HG03432 (cell line): Measurements from ENCODE around the gene G6PD.
"Not testable (repeated sequence)": the region's sequence is repeated elsewhere in the genome, so short reads cannot be mapped to it uniquely, and the experiment has no call there.

ENCODE experiments used
- ATAC-seq: cut with Tn5 transposase; IDR thresholded peaks from one replicate; pipeline ENCODE4 v1.9.1; 2021; ENCODE audit warnings: mild to moderate bottlenecking, moderate library complexity; ENCODE audit not compliant: unreplicated experiment

G6PD gene

DNA sequence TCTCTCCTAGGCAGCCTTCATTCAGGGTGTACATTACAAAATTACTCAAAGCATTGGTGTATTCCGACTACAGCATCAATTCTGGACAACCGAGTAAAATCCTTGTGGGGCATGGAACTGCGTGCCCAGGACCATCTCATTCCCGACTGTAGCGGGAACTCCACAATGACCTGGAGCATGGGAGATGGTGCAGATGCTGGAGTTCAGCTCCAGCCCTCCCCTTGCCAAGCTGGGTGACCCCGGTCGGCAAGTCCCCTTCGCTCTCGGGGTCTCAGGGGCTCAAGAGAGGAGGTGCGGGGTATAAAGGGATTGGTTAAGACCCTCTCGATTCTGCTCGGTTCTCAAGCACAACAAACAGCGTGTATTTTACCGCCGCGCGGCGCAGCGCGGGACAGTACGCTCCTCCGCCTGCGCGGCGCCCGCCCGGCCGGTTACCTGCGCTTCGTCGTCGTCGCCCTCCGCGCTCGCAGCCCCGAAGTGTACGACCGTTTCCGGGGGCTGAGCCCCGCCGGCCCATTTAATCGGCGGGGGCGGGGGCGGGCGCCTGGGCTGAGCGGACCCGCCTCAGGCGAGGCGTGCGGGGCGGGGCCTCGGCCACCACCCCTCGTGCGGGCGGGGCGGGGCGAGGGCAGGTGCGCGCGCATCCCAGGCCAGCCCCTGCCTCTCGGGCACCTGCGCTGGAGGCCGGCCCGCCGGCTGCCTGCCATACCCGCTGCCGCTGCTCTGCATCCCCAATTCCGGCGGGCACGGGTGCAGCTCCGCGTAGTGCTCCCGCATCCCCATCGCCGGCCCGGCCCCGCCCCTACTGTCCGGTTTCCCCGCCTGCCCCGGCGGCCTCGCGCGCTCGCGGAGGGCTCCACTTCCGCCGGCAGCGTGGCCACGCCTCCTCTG lies at the start of gene G6PD:
TSS of gene G6PD (minus strand) at position 493 of the 891 bp plus-strand sequence. CDS start 691 bp downstream, outside the sequence.
- ATAC-seq = peak; percentile 51

DNA sequence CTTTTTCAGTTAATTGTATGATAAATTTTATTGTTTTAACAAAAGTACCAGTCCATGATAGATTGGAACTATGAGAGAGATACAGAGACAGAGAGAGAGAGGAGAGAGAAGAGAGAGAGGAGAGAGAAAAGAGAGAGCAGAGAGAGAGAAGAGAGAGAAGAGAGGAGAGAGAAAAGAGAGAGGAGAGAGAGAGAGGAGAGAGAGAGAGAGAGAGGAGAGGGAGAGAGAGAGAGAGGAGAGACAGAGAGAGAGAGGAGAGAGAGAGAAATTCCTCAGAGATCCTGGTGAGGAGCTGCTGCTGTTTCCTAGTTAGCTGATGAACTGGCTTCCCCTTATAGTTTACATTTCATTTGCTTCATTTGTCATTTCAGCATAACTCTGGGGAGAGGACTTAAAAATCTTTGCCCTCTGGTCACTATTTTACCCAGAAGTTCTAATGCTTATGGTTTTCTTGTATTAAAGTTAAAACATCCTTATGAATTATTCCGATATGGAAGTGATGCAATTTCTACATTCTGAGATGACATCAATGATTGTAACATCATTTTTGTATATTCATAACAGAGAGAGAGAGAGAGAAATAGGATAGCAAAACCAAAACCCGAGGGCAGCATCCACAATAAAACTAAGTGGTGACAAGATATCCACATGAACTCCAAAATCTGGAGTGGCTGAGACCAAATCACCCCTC lies 49.1 kb upstream of the G6PD start:
- no peak for ATAC-seq

DNA sequence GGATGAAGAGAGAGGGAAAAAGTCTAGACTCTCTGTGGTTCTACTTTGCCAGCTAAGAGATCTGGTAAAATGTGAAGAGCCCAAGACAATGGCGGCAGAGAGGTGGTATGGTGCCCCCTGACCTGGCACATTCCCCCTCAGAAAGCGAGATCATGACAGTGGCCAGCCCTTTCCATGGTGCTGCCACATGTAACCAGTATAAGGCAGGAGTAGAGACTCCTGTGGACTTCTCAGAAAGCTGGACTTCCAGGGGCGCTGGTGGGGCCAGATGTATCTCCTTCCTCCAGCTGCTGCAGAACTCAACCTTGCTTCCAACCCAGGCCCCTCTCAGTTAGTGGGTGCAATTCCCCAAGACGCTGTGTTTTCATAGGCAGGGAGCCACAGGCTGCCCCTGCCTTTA lies 47.8 kb upstream of the G6PD start:
- ATAC-seq = no peak

DNA sequence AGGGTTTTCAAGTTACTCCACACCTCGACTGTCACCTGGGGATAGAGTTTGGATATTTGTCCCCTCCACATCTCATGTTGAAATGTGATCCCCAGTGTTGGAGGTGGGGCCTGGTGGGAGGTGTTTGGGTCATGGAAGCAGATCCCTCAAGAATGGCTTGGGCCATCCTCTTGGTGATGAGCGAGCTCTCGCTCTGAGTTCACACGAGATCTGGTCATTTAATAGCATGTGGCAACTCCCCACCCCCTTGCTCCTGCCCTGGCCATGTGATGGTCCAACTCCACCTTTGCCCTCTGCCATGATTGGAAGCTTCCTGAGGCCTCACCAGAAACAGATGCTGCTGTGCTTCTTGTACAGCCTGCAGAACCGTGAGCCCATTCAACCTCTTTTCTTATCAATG lies 46.6 kb upstream of the G6PD start:
- ATAC-seq = no peak

DNA sequence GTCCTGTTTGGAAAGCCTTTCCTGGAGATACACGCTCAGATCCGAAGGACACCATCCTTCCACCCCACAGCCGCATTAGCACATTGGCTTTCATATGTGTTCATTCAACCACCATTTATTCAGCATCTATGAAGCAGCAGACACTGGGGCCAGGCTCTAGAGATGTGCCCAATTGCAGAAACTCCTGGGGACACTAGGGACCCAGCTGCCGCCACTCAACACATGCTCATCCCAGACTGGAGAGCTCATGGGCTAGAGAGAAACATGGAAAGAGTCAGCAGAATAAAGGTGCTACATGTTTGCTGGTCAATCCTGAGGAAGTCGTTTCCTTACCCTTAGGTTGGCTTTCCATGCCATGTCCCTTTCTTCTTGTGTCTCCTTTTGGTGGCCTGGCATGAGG lies 45.9 kb upstream of the G6PD start:
- no peak for ATAC-seq

DNA sequence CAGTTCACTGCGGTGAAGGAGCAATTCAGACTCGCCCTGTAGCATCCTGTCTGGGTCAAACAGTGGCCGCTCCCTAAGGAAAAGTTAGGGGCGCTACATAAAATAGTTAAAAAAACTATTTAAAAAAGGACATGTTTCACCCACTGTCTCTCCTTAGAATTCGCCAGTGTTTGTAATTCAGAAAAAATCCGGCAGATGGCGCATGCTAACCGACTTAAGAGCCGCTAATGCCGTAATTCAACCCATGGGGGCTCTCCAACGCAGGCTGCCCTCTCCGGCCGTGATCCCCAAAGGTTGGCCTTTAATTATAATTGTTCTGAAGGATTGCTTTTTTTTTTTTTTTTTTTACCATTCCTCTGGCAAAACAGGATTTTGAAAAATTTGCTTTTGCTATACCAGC lies 43.8 kb upstream of the G6PD start:
- not testable (repeated sequence) for ATAC-seq

DNA sequence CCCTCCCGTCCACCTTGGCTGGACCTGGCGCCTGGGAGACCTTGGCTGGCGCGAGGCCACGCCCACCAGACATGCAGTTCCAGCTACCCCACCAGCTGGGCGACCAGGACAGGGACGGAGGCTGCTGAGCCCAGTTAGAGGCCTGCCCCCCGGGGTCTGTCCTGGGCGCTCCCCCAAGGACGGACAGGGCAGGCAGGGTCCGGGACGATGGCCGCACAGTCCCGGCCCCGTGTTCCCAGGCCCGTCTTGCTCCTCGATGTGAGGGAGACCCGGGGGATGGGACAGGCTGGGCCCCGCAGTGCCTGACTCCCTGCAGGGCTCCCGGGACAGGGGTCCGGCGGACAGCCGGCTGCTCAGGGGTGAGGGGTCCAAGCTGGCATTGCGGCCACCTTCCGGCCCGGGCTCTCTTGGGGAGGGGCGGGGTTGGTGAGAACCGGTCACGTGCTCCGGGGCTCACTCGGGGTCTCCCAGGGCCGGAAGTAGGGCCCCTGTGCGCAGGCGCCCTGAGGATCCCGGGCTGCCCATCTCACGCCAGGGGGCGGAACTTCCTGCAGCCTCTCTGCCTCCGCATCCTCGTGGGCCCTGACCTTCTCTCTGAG lies 38.0 kb upstream of the G6PD start, which contains the start of gene CTAG1A:
TSS of gene CTAG1A (plus strand) at position 549 of the 599 bp plus-strand sequence. CDS start 74 bp downstream, outside the sequence.
- ATAC-seq = not testable (repeated sequence)

DNA sequence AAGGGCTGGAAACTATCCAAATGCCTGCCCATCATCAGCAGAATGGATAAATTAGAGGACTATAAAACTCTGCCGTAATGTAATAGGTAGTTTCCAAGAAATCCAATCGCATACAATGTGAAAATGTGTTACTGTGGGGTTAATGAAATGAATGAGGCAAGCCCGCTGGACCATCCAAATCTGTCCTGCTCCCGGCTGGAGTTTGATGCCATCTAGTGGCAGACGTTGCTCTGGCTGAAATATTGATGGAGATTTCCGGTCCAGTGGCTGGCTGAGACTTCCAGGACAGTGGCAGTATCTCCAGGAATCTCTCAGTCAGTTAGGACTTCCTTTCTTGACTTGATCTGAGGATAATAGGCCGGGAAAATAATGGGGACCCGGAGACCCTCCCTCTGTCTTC lies 36.3 kb upstream of the G6PD start:
- ATAC-seq = not testable (repeated sequence)

DNA sequence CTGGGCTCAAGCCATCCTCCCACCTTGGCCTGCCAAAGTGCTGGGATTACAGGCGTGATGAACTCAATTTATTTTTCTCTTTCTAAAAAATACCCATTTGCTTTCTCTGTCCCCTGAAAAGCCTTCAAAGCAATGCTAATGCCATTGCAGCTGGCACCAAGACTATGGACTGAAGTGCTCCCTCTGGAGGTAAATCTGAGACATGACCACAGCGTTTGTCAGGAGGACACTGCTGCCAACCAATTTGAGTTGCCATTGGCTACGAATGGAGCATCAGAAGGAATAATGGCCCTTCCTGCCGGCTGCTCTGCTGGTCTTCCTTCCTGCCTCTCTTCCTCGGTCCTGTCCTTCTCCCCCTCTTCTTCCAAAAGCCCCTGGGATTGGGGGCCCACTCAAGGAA lies 28.4 kb upstream of the G6PD start:
- ATAC-seq = not testable (repeated sequence)

DNA sequence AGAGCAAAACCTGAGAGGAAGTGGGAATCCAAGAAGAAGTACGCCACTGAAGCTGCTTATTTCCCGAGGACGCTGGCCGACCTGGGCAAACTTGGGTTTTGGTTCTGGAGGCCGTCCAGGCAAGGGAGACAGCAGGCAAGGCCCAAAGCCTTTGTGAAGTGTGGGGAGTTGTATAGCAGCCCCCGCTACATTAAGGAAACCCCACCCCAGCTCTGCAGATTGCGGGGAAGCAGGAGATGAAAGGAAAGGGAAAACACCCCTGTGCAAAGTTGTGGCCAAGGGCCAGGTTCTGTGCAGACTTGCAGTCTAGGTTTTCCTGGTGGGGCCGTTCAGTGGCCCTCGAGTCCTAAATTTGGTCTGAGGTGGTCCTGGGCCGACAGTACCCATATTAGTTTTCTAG lies 26.4 kb upstream of the G6PD start:
- ATAC-seq = not testable (repeated sequence)

DNA sequence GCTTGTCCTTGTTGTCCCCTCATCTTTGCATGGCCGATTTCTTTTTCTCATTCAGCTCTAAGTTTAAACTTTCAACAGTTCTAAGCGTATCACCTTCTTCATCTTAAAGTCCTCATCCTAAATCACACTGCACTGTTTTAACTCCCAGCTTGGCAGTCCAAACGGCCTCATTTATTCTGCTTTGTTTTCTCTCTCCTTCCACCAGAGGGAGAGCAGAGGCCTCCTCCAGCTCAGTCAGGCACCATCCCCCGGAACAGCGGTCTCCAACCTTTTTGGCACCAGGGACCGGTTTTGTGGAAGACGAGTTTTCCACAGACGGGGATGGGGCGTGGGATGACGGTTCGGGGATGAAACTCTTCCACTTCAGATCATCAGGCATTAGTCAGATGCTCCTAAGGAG lies 23.7 kb upstream of the G6PD start:
- not testable (repeated sequence) for ATAC-seq

DNA sequence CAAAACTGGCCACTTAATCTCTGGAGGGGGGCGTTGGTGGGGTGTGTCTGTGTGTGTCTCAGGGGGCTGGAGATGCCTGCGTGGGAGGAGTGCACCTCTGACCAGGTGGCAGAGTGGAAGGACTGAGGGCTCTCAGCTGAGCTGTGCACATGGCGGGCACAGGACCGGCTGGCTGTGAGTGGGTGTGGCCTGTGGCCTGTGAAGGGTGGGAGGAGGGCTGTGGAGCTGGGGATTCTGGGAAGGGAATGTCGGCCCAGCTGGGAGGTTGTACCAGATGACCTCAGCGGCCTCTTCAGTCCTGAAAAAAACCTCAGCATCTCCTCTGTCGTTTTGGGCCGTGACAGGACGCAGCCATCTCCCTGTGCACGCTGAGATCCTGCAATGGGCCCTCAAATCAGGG lies 15.6 kb upstream of the G6PD start:
- ATAC-seq = not testable (repeated sequence)

DNA sequence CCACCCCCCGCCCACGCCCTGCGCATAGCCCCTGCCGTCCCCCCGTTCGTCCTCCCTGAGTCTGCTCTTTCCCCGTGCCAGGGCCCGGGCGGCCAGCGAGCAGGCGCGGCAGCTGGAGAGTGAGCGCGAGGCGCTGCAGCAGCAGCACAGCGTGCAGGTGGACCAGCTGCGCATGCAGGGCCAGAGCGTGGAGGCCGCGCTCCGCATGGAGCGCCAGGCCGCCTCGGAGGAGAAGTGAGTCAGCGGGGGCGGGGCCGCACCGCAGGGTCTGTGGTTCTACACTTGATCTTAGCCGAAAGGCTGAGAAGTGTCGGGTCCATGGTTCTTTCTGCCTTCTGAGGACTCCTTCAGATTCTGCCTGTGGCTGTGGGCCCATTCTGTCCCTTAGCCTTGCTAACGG lies 13.7 kb upstream of the G6PD start:
- not testable (repeated sequence) for ATAC-seq

DNA sequence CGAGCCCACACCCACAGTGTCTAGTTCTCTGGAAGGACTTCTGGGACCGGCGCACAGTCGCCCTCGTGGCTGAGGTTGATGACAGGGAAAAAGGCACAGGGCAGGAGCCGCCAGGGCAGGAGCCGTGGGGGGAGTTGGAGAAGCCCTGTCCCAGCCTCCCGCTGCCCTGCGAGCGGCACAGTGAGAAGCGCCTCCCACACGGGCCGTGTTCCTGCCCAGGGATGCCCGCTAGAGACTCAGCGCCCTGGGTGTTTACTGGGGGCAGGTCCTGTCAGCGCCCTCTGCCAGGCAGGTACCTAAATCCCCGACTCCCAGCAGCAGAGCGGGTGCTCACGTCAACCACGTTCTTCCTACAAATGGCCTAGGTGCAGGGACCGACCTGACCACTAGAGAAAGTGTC lies 12.2 kb upstream of the G6PD start:
- ATAC-seq = not testable (repeated sequence)

DNA sequence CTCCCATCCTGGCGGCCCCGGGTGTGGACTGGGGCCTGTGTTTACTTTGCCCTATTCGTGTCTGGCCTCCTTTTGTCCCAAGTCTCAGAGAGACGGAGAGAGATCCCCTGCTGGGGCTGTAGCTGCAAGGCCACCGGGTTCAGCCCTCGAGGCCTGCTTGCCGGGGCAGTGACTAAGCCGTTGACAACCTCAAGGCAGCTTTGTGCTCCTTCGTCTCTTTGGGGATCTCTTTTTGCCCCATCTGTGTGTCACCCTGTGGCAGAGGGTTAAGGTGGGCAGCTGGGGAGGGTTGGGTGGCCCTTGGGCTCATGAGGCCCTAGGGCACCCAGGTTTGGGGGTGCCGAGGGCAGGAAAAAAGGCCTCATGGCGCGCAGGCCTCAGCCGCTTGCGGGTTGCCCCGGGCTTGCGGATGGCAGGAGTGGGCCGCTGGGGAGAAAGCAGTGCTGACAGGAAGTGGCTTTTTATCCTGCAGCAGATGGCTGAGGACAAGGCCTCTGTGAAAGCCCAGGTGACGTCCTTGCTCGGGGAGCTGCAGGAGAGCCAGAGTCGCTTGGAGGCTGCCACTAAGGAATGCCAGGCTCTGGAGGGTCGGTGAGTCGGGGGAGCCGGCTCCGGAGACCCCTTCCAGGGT lies 11.5 kb upstream of the G6PD start:
- ATAC-seq = not testable (repeated sequence)

DNA sequence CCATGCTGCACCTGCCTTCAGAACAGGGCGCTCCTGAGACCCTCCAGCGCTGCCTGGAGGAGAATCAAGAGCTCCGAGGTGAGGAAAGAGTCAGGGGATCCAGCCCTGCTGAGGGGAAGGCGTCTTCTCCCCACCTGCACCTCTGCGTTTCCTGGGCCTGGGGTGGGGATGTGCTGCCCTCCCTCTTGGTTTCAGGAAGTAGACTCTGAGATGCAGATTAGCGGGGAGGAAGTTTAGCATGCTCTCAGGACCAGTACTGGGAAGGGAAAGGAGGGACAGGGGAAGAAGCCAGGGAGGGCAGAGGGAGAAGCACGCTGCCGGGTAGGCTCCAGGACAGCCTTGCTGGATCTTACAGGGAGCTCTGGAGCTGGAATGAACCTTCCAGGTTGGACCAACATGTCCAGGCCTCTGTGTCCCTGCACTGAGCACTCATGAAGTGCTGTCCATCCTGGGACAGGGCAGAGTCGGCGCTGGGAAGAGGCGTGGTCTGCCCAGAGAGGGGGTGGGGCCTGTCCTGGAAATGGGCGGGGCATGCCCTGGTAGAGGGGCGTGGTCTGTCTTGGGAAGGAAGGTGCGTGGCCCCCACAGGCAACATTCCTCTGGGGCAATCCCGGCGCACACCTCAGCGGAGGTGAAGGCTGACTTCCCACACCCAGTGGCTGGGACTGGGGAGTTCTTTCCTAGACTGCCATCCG lies 5.6 kb upstream of the G6PD start:
- not testable (repeated sequence) for ATAC-seq

DNA sequence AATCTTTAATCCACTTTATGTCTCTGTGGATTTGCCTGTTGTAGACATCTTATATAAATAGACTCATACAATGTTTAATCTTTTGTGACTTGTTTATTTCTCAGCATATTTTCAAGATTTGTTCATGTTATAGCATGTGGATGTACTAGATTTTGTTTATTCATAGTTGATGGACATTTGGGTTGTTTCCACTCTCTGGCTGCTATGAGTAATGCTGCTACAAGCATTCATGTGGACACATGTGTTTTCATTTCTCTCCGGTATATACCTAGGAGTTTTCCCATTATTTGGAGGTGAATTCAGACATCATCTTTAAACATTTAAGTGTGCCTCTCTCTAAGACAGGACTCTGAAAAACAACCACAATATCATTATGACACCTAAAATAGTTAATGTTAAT lies 3.1 kb upstream of the G6PD start:
- ATAC-seq = no peak

DNA sequence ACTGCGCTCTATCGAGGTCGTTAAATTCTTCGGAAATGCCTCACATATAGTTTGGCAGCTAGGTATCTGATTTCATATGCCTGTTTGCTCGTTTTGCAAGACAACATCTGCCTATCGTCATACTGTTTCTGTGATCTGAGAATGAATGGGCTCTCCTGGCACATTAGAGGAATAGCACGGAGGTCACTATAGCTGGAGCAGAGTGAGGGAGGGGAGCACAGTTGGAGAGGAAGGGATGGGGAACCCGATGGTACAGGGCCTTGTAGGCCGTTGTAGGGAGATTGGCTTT lies 1.3 kb upstream of the G6PD start:
- ATAC-seq = no peak

DNA sequence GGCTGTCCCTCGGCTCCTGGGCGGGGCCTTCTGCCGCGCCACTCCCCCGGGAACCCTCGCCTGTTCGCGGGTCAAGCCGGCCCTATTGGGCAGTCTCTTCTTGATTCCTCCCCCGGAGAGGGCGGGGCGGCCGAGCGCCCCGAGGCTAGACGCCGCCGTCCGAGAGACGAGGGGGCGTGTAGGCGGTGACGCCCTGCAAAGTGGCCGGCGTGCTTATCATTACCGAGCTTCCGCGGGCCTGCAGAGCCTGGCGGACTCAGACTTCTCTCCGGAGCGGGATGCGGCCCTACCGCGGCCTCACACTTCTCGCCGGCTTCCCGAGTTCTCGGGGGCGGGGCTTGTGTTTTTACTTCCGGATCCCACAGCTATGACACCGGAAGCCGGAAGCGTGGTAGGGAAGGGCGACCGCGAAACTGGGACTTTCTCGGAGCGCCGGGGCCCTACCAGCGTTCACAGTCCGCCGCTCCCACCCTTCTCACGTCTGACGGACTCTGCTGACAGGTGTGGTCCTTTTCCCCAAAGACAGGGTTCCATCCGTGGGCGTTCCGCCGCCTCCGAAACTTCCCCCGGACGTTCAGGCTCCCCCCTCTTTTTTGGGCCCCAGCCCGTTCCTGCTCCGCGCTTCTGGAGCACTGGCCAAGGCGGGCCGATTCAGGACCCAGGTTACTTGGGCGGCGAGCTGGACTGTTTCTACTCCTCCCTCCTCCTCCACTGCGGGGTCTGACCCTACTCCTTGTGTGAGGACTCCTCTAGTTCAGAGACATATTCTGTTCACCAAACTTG lies 790 bp upstream of the G6PD start, which contains the start of gene IKBKG:
TSS of gene IKBKG (plus strand) at position 376 of the 783 bp plus-strand sequence. CDS start 4,383 bp downstream, outside the sequence.
- peak; percentile 85 for ATAC-seq
